Measurements from ENCODE around the gene SELENON. TPM values are rescaled to one million over a fixed set of nuclear protein-coding genes. Genes with fewer than 3 reads are reported as not detected.

Gene SELENON
- total RNA-seq, 2 experiments from 2014 or later: 9.9 to 28.3 TPM

GRCh38 chr1:25757151-25757845, 42.7 kb upstream of the SELENON start:
- intact Hi-C loops (cut with micrococcal nuclease; ENCODE audit: unreplicated experiment): no loop called here
- Histone ChIP-seq H3K36me3 (ENCODE audit: insufficient read depth, low read length) (no peaks in the 10 kb centered on the region), H3K9me2 (ENCODE audit: insufficient read depth, low read length) (no peaks in the 10 kb centered on the region), H2AFZ (ENCODE audit: low read length) (no peak overlapping the region), H3K4me2 (ENCODE audit: low read length) (no peak overlapping the region), H3K9me3 (ENCODE audit: low read length) (no peaks in the 10 kb centered on the region), H3K79me2 (ENCODE audit: insufficient read depth, low read depth, low read length) (no peaks in the 10 kb centered on the region), H4K20me1 (ENCODE audit: insufficient read depth, low read length) (no peaks in the 10 kb centered on the region), H3K4me1 (ENCODE audit: insufficient read depth, low read length, poor library complexity, severe bottlenecking) (peaks cover 10% of the 10 kb centered on the region), H3K27ac (ENCODE audit: low read depth, low read length, poor library complexity, severe bottlenecking) (no peak overlapping the region), H3K4me3 (ENCODE audit: low read depth, low read length, poor library complexity, severe bottlenecking) (no peak overlapping the region)
- BruUV-seq (replicated peaks): no TSS peak
- no peak for TF ChIP-seq CTCF (conservative IDR thresholded peaks at IDR 0.05; ENCODE audit: low read length)
- TF ChIP-seq EZH2phosphoT487 (IDR thresholded peaks at IDR 0.05; ENCODE audit: borderline replicate concordance, low read depth, low read length): no peak
- ChIA-PET CTCF (ENCODE audit: unreplicated experiment) (interaction anchor here (0.6 kb wide), 1 partner anchor 53 kb away, joined by 3 read pairs; no protein-coding TSS in a partner anchor), POLR2A (no interaction called here)
- DNase-seq (ENCODE audit: low spot score): no peak

- no peaks in the 10 kb centered on the region for H3K79me2 ChIP-seq (ENCODE audit: insufficient read depth, low read depth, low read length)
- H3K4me3 ChIP-seq (ENCODE audit: low read depth, low read length, poor library complexity, severe bottlenecking): no peak overlapping the region
- H2AFZ ChIP-seq (ENCODE audit: low read length): no peak overlapping the region
- intact Hi-C loops (cut with micrococcal nuclease; ENCODE audit: unreplicated experiment): no loop called here
- no peak for DNase-seq (ENCODE audit: low spot score)
- H4K20me1 ChIP-seq (ENCODE audit: insufficient read depth, low read length): no peaks in the 10 kb centered on the region
- POLR2A ChIA-PET: interaction anchor here (0.5 kb wide), 1 partner anchor 146 kb away, joined by 4 read pairs; no protein-coding TSS in a partner anchor
- H3K4me1 ChIP-seq (ENCODE audit: insufficient read depth, low read length, poor library complexity, severe bottlenecking): peaks cover 10% of the 10 kb centered on the region
- H3K36me3 ChIP-seq (ENCODE audit: insufficient read depth, low read length): no peaks in the 10 kb centered on the region
- TF ChIP-seq CTCF (conservative IDR thresholded peaks at IDR 0.05; ENCODE audit: low read length): no peak
- TF ChIP-seq EZH2phosphoT487 (IDR thresholded peaks at IDR 0.05; ENCODE audit: borderline replicate concordance, low read depth, low read length): no peak
- no peak overlapping the region for H3K27ac ChIP-seq (ENCODE audit: low read depth, low read length, poor library complexity, severe bottlenecking)
- no peak overlapping the region for H3K4me2 ChIP-seq (ENCODE audit: low read length)
- no peaks in the 10 kb centered on the region for H3K9me2 ChIP-seq (ENCODE audit: insufficient read depth, low read length)
- no TSS peak for BruUV-seq (replicated peaks)
- no peaks in the 10 kb centered on the region for H3K9me3 ChIP-seq (ENCODE audit: low read length)
- CTCF ChIA-PET (ENCODE audit: unreplicated experiment): interaction anchor here (0.6 kb wide), 1 partner anchor 53 kb away, joined by 3 read pairs; no protein-coding TSS in a partner anchor
Observed at GRCh38 chr1:25757846-25758185, 42.2 kb upstream of the SELENON start.

GRCh38 chr1:25758466-25759070, 41.4 kb upstream of the SELENON start:
- H3K4me1 ChIP-seq (ENCODE audit: insufficient read depth, low read length, poor library complexity, severe bottlenecking): peaks cover 10% of the 10 kb centered on the region
- no peak for DNase-seq (ENCODE audit: low spot score)

More at GRCh38 chr1:25758466-25759070, 41.4 kb upstream of the SELENON start:
- Histone ChIP-seq H3K36me3 (ENCODE audit: insufficient read depth, low read length) (no peaks in the 10 kb centered on the region), H4K20me1 (ENCODE audit: insufficient read depth, low read length) (no peaks in the 10 kb centered on the region), H3K9me2 (ENCODE audit: insufficient read depth, low read length) (no peaks in the 10 kb centered on the region), H3K4me3 (ENCODE audit: low read depth, low read length, poor library complexity, severe bottlenecking) (no peak overlapping the region), H3K4me2 (ENCODE audit: low read length) (no peak overlapping the region), H3K27ac (ENCODE audit: low read depth, low read length, poor library complexity, severe bottlenecking) (no peak overlapping the region), H2AFZ (ENCODE audit: low read length) (no peak overlapping the region), H3K79me2 (ENCODE audit: insufficient read depth, low read depth, low read length) (no peaks in the 10 kb centered on the region), H3K9me3 (ENCODE audit: low read length) (no peaks in the 10 kb centered on the region)
- TF ChIP-seq EZH2phosphoT487 (IDR thresholded peaks at IDR 0.05; ENCODE audit: borderline replicate concordance, low read depth, low read length) (no peak), CTCF (conservative IDR thresholded peaks at IDR 0.05; ENCODE audit: low read length) (0 out of 2 replicates have a peak, but pooled peaks have one; percentile 14)
- no TSS peak for BruUV-seq (replicated peaks)
- POLR2A ChIA-PET: interaction anchor here (0.5 kb wide), 1 partner anchor 146 kb away, joined by 4 read pairs; no protein-coding TSS in a partner anchor
- CTCF ChIA-PET (ENCODE audit: unreplicated experiment): no interaction called here
- intact Hi-C loops (cut with micrococcal nuclease; ENCODE audit: unreplicated experiment): no loop called here
